Effector memory CD4-positive, alpha-beta T cell (primary cell): Measurements from ENCODE around the gene PPARG.
"Not testable (repeated sequence)": the region's sequence is repeated elsewhere in the genome, so short reads cannot be mapped to it uniquely, and the experiment has no call there.

Experiments used
- DNase-seq, 3 donors: peaks; one replicate each; pipeline ENCODE4 v3.0.0-alpha.2; 2020
- H3K27ac ChIP-seq: 2 replicates; pipeline ENCODE4 v1.7.0; 2013; ENCODE audit warnings: mild to moderate bottlenecking, low read length, moderate library complexity; ENCODE audit not compliant: insufficient read depth, poor library complexity, severe bottlenecking
- H3K27me3 ChIP-seq: replicated peaks from 2 replicates; pipeline ENCODE4 v1.7.0; 2013; ENCODE audit warnings: mild to moderate bottlenecking, low read length; ENCODE audit not compliant: insufficient read depth, control insufficient read depth, poor library complexity, severe bottlenecking
- H3K36me3 ChIP-seq: 2 replicates; pipeline ENCODE4 v1.7.0; 2013; ENCODE audit warnings: mild to moderate bottlenecking, low read length, moderate library complexity; ENCODE audit not compliant: control insufficient read depth, insufficient read depth
- H3K4me1 ChIP-seq: 2 replicates; pipeline ENCODE4 v1.7.0; 2013; ENCODE audit warnings: low read length, mild to moderate bottlenecking; ENCODE audit not compliant: control insufficient read depth, insufficient read depth, poor library complexity, severe bottlenecking
- H3K4me3 ChIP-seq: 2 replicates; pipeline ENCODE4 v1.7.0; 2013; ENCODE audit warnings: low read length, low read depth, mild to moderate bottlenecking; ENCODE audit not compliant: insufficient read depth, poor library complexity, severe bottlenecking
- H3K9me3 ChIP-seq: 2 replicates; pipeline ENCODE4 v1.7.0; 2013; ENCODE audit warnings: mild to moderate bottlenecking, low read length, moderate library complexity; ENCODE audit not compliant: control insufficient read depth

The PPARG gene

GRCh38 chr3:12445523-12446240 is 156.8 kb downstream of the PPARG start:
- H3K4me1 ChIP-seq = no peaks in the 10 kb centered on the region
- no peak overlapping the region for H3K4me3 ChIP-seq
- H3K27ac ChIP-seq = no peak overlapping the region
- no peaks in the 10 kb centered on the region for H3K9me3 ChIP-seq
- DNase-seq = no peak
- no peaks in the 10 kb centered on the region for H3K27me3 ChIP-seq
- H3K36me3 ChIP-seq = no peaks in the 10 kb centered on the region

- Histone ChIP-seq H3K27ac (no peak overlapping the region), H3K4me3 (no peak overlapping the region), H3K4me1 (no peaks in the 10 kb centered on the region), H3K36me3 (no peaks in the 10 kb centered on the region), H3K27me3 (no peaks in the 10 kb centered on the region), H3K9me3 (no peaks in the 10 kb centered on the region)
- DNase-seq = no peak
Measured at GRCh38 chr3:12446298-12446697, 157.4 kb downstream of the PPARG start.

GRCh38 chr3:12447075-12447474 is 158.2 kb downstream of the PPARG start:
- DNase-seq = no peak
- Histone ChIP-seq H3K4me3 (no peak overlapping the region), H3K4me1 (no peaks in the 10 kb centered on the region), H3K27me3 (no peaks in the 10 kb centered on the region), H3K36me3 (no peaks in the 10 kb centered on the region), H3K9me3 (no peaks in the 10 kb centered on the region), H3K27ac (no peak overlapping the region)

GRCh38 chr3:12448404-12449202 is 159.7 kb downstream of the PPARG start:
- not testable (repeated sequence) for H3K36me3 ChIP-seq, H3K4me3 ChIP-seq, H3K9me3 ChIP-seq, H3K27ac ChIP-seq, H3K4me1 ChIP-seq, H3K27me3 ChIP-seq, DNase-seq

- no peaks in the 10 kb centered on the region for H3K9me3 ChIP-seq
- DNase-seq = no peak
- H3K4me1 ChIP-seq = no peaks in the 10 kb centered on the region
- H3K27me3 ChIP-seq = no peaks in the 10 kb centered on the region
- no peak overlapping the region for H3K27ac ChIP-seq
- no peaks in the 10 kb centered on the region for H3K36me3 ChIP-seq
- no peak overlapping the region for H3K4me3 ChIP-seq
Measured at GRCh38 chr3:12449889-12450682, 161.2 kb downstream of the PPARG start.

- Histone ChIP-seq H3K27me3 (no peaks in the 10 kb centered on the region), H3K27ac (no peak overlapping the region), H3K4me3 (no peak overlapping the region), H3K4me1 (no peaks in the 10 kb centered on the region), H3K9me3 (no peaks in the 10 kb centered on the region), H3K36me3 (no peaks in the 10 kb centered on the region)
- DNase-seq = no peak
Measured at GRCh38 chr3:12451481-12451880, 162.6 kb downstream of the PPARG start.

GRCh38 chr3:12451960-12452359 is 163.1 kb downstream of the PPARG start:
- no peak for DNase-seq
- Histone ChIP-seq H3K4me1 (no peaks in the 10 kb centered on the region), H3K27ac (no peak overlapping the region), H3K4me3 (no peak overlapping the region), H3K27me3 (no peaks in the 10 kb centered on the region), H3K36me3 (no peaks in the 10 kb centered on the region), H3K9me3 (no peaks in the 10 kb centered on the region)

- Histone ChIP-seq H3K27me3 (no peaks in the 10 kb centered on the region), H3K9me3 (no peaks in the 10 kb centered on the region), H3K27ac (no peak overlapping the region), H3K4me3 (no peak overlapping the region), H3K4me1 (no peaks in the 10 kb centered on the region), H3K36me3 (no peaks in the 10 kb centered on the region)
- DNase-seq = no peak
Measured at GRCh38 chr3:12452361-12453330, 163.8 kb downstream of the PPARG start.

- Histone ChIP-seq H3K27ac (no peak overlapping the region), H3K4me1 (no peaks in the 10 kb centered on the region)
Measured at GRCh38 chr3:12454076-12454815, 165.4 kb downstream of the PPARG start.

More at GRCh38 chr3:12454076-12454815, 165.4 kb downstream of the PPARG start:
- no peaks in the 10 kb centered on the region for H3K9me3 ChIP-seq
- no peak for DNase-seq
- no peaks in the 10 kb centered on the region for H3K36me3 ChIP-seq
- H3K4me3 ChIP-seq = no peak overlapping the region
- no peaks in the 10 kb centered on the region for H3K27me3 ChIP-seq
